Embryonic facial prominence (tissue), 1 donor: Measurements from ENCODE around the gene TAS2R60.
"Not testable (repeated sequence)": the region's sequence is repeated elsewhere in the genome, so short reads cannot be mapped to it uniquely, and the experiment has no call there.

ENCODE experiments used
- DNase-seq: peaks from one replicate; pipeline ENCODE4 v3.0.0-alpha.2; 2016; ENCODE audit errors: extremely low spot score

Gene TAS2R60

GRCh38 chr7:143444063-143444782, 970 bp downstream of the TAS2R60 start:
- DNase-seq, result no peak

- no peak for DNase-seq
Observed at GRCh38 chr7:143444785-143445184, 1.5 kb downstream of the TAS2R60 start.

GRCh38 chr7:143447466-143447865, 4.2 kb downstream of the TAS2R60 start:
- no peak for DNase-seq

- no peak for DNase-seq
Observed at GRCh38 chr7:143448429-143448828, 5.2 kb downstream of the TAS2R60 start.

- no peak for DNase-seq
Observed at GRCh38 chr7:143449793-143450192, 6.5 kb downstream of the TAS2R60 start.

- no peak for DNase-seq
Observed at GRCh38 chr7:143451122-143451521, 7.9 kb downstream of the TAS2R60 start.

GRCh38 chr7:143451746-143452145, 8.5 kb downstream of the TAS2R60 start:
- no peak for DNase-seq

GRCh38 chr7:143452495-143452894, 9.2 kb downstream of the TAS2R60 start:
- DNase-seq, result no peak

- no peak for DNase-seq
Observed at GRCh38 chr7:143454091-143454680, 10.9 kb downstream of the TAS2R60 start.

GRCh38 chr7:143455491-143455890, 12.2 kb downstream of the TAS2R60 start:
- DNase-seq, result no peak

- DNase-seq, result no peak
Observed at GRCh38 chr7:143455942-143456341, 12.7 kb downstream of the TAS2R60 start.

GRCh38 chr7:143456992-143457793, 13.9 kb downstream of the TAS2R60 start:
- DNase-seq, result no peak

- DNase-seq, result no peak
Observed at GRCh38 chr7:143458263-143458662, 15.0 kb downstream of the TAS2R60 start.

GRCh38 chr7:143458681-143459080, 15.4 kb downstream of the TAS2R60 start:
- no peak for DNase-seq

GRCh38 chr7:143459359-143459758, 16.1 kb downstream of the TAS2R60 start:
- DNase-seq, result no peak

GRCh38 chr7:143460271-143460979, 17.2 kb downstream of the TAS2R60 start:
- no peak for DNase-seq

GRCh38 chr7:143462045-143462444, 18.8 kb downstream of the TAS2R60 start:
- no peak for DNase-seq

- no peak for DNase-seq
Observed at GRCh38 chr7:143463556-143463955, 20.3 kb downstream of the TAS2R60 start.

GRCh38 chr7:143463957-143464356, 20.7 kb downstream of the TAS2R60 start:
- no peak for DNase-seq

- DNase-seq, result no peak
Observed at GRCh38 chr7:143467724-143468123, 24.5 kb downstream of the TAS2R60 start.

GRCh38 chr7:143472071-143472689, 28.9 kb downstream of the TAS2R60 start:
- DNase-seq, result not testable (repeated sequence)
